Thoracic aorta (tissue), 2 donors: ENCODE data around the gene PRDM5. TPM values are rescaled to one million over a fixed set of nuclear protein-coding genes. Genes with fewer than 3 reads are reported as not detected.

ENCODE experiments used
- ATAC-seq: fragments of 150-250 bp; one replicate; pipeline ENCODE4 v1.8.0; 2017; ENCODE audit warnings: low read depth; ENCODE audit not compliant: insufficient number of reproducible peaks, low FRiP score
- DNase-seq: peaks from one replicate; pipeline ENCODE4 v3.0.0-alpha.2; 2020; ENCODE audit warnings: low spot score
- H3K27ac ChIP-seq, 2 donors: fragments of 200-600 bp; sonication (generic); 1 replicate in 1 of 2; 2 replicates in 1 of 2; pipeline ENCODE4 v1.5.1; 2016; ENCODE audit warnings: mild to moderate bottlenecking in 2 of 2, moderate library complexity in 2 of 2
- H3K27me3 ChIP-seq: fragments of 200-600 bp; sonication (generic); replicated peaks from 2 replicates; pipeline ENCODE4 v1.6.0; 2016; ENCODE audit warnings: mild to moderate bottlenecking; ENCODE audit not compliant: insufficient read depth
- H3K36me3 ChIP-seq: fragments of 200-600 bp; sonication (generic); one replicate; pipeline ENCODE4 v1.5.1; 2016
- H3K4me1 ChIP-seq, 2 donors: fragments of 200-600 bp; sonication (generic); 1 replicate in 1 of 2; 2 replicates in 1 of 2; pipeline versions ENCODE4 v1.5.1 to v1.6.0; 2016; ENCODE audit warnings: low read depth in 2 of 2, mild to moderate bottlenecking in 1 of 2; ENCODE audit not compliant: control insufficient read depth in 1 of 2
- H3K4me3 ChIP-seq: fragments of 200-600 bp; sonication (generic); 2 replicates; pipeline ENCODE4 v1.5.1; 2016; ENCODE audit warnings: mild to moderate bottlenecking
- H3K9me3 ChIP-seq: fragments of 200-600 bp; sonication (generic); 2 replicates; pipeline ENCODE4 v1.5.1; 2016
- total RNA-seq, 2 donors: library from RNA; depleted of rRNA; stranded (reverse); fragments of >200 nt; gene quantifications; one replicate each; pipeline versions ENCODE4 v1.1.0 to v1.2.3, GENCODE V29; 2016
- TF ChIP-seq, protein P1 (sequence below): fragments of 200-600 bp; sonication (generic); IDR thresholded peaks from one replicate; pipeline ENCODE4 v1.5.1; 2019; ENCODE audit warnings: antibody characterized with exemption

PRDM5 gene
- total RNA-seq, 2 donors from 2014 or later, result 16.6 to 19.9 TPM

DNA sequence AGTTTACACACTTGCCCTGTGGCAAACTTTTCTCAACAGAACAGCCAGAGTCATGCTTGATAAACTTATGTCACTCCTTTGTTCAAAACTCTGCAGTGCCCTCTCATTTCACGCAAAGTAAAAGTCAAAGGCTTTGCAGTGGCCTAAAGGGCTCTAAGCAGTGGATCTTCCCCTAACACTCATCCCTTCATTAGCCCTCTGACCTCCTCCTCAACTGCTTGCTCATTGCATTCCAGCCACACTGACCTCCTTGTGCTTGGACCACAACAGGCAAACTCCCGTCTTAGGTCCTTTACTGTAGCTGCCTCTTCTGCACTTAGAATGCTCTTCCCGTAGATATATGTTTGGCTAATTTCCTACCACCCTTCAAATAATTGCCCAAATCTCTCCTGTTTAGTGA lies 5.6 kb downstream of the PRDM5 start:
- ATAC-seq (no peak), DNase-seq (no peak)
- TF ChIP-seq, protein P1, sequence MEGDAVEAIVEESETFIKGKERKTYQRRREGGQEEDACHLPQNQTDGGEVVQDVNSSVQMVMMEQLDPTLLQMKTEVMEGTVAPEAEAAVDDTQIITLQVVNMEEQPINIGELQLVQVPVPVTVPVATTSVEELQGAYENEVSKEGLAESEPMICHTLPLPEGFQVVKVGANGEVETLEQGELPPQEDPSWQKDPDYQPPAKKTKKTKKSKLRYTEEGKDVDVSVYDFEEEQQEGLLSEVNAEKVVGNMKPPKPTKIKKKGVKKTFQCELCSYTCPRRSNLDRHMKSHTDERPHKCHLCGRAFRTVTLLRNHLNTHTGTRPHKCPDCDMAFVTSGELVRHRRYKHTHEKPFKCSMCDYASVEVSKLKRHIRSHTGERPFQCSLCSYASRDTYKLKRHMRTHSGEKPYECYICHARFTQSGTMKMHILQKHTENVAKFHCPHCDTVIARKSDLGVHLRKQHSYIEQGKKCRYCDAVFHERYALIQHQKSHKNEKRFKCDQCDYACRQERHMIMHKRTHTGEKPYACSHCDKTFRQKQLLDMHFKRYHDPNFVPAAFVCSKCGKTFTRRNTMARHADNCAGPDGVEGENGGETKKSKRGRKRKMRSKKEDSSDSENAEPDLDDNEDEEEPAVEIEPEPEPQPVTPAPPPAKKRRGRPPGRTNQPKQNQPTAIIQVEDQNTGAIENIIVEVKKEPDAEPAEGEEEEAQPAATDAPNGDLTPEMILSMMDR, result no peak
- H3K9me3 ChIP-seq, result no peaks in the 10 kb centered on the region
- H3K27ac ChIP-seq, result no peak overlapping the region
- no peaks in the 10 kb centered on the region for H3K27me3 ChIP-seq
- H3K4me1 ChIP-seq, result peaks cover 14 to 22% of the 10 kb centered on the region in 2 donors
- no peak overlapping the region for H3K4me3 ChIP-seq
- H3K36me3 ChIP-seq, result no peaks in the 10 kb centered on the region

DNA sequence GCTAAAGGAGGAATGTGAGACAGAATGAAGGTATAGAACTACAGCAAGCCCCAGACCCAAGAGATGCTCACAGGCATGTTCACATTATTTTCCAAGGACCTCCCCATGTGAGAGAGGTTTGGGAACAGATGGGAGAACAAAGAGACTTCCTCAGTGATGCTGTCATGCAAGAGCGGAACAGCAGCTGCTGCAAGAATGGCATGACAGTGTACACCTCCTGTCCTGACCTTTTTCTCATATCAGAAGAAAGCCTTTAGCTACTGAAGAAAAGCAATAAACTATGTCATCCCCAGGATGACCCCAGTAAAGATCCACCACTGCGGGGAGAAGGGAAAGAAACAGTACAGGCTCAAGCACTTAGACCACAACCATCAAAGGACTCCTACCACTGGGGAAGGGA lies 7.2 kb downstream of the PRDM5 start:
- DNase-seq (no peak), ATAC-seq (no peak)
- Histone ChIP-seq H3K36me3 (no peaks in the 10 kb centered on the region), H3K27ac (no peak overlapping the region), H3K4me1 (peaks cover 7 to 9% of the 10 kb centered on the region in 2 donors), H3K4me3 (no peak overlapping the region), H3K9me3 (no peaks in the 10 kb centered on the region), H3K27me3 (no peaks in the 10 kb centered on the region)
- TF ChIP-seq, protein P1, result no peak

DNA sequence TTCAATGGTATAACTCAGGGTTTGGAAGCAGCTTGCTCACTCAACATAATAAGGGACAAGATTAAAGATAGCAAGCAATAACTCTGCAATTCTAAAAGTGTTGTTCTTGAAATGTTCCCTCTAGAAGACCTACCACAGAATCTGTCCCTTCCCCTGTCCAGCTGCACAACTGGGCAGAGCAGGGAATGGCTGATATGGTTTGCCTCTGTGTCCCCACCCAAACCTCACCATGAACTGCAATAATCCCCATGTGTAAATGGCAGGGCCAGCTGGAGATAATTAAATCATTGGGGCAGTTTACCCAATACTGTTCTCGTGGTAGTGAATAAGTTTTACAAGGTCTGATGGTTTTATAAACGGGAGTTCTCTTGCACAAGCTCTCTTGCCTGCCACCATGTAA lies 19.1 kb downstream of the PRDM5 start:
- no peak for ATAC-seq
- no peak for DNase-seq
- Histone ChIP-seq H3K27ac (no peak overlapping the region), H3K9me3 (no peaks in the 10 kb centered on the region), H3K4me1 (no peaks in the 10 kb centered on the region), H3K27me3 (no peaks in the 10 kb centered on the region), H3K4me3 (no peak overlapping the region), H3K36me3 (no peaks in the 10 kb centered on the region)
- TF ChIP-seq, protein P1, result no peak

DNA sequence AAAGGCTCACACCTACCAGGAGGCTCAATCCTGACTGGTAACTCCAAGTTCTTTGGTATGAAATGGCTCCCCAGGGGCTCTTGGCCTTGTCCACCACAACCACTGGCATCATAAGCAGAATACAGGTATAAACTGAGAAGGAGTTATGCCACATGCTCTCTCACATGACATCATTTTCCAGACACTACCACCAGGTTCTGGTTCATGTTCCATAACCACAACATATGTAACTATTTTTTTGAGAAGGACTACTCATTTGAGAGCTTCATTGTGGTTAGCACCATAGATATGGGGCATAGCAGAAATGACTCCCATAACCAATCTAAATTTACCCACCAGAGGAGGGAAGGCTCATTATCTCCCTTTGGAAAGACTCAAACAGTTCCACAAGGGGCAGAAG lies 19.6 kb downstream of the PRDM5 start:
- no peaks in the 10 kb centered on the region for H3K4me1 ChIP-seq
- DNase-seq (no peak), ATAC-seq (no peak)
- no peak overlapping the region for H3K27ac ChIP-seq
- H3K27me3 ChIP-seq, result no peaks in the 10 kb centered on the region
- no peaks in the 10 kb centered on the region for H3K36me3 ChIP-seq
- TF ChIP-seq, protein P1, result no peak
- no peak overlapping the region for H3K4me3 ChIP-seq
- no peaks in the 10 kb centered on the region for H3K9me3 ChIP-seq

DNA sequence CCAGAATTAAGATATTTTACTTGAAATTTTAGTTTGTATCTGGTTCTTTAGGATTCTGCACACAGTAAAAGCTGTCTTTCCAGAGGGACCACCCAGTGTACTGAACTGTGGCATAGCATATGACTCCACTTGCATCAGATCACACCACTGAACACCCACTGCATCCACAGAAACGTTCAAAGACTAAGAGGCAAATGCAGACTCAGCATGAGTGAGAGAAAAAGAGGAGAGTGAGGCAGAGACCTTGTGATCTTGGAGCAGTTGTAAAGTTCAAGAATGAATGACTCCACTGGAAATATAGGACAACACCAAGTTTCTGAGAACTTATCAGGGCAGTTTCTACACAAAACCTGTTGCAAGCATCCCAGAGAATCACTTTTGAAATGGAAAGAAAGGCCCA lies 20.8 kb downstream of the PRDM5 start:
- DNase-seq (no peak), ATAC-seq (no peak)
- H3K9me3 ChIP-seq, result no peaks in the 10 kb centered on the region
- no peak overlapping the region for H3K4me3 ChIP-seq
- H3K4me1 ChIP-seq, result no peaks in the 10 kb centered on the region
- H3K36me3 ChIP-seq, result no peaks in the 10 kb centered on the region
- TF ChIP-seq, protein P1, result no peak
- H3K27ac ChIP-seq, result no peak overlapping the region
- H3K27me3 ChIP-seq, result no peaks in the 10 kb centered on the region
